ENCODE data around the gene TMEM87A.

- TF ChIP-seq POLR2A (IDR thresholded peaks at IDR 0.05) (no peak), CTCF (IDR thresholded peaks at IDR 0.05) (no peak)
Observed at GRCh38 chr15:42279234-42279723, 6.0 kb upstream of the TMEM87A start.
